C4-2B (cell line): ENCODE results near the gene POU4F3.

Experiments used
- ZFX ChIP-seq: fragments of 450-650 bp; IDR thresholded peaks from 2 replicates; pipeline ENCODE4 v1.6.1; 2017
- TF ChIP-seq, protein P1 (sequence below): fragments of 450-650 bp; conservative IDR thresholded peaks from 2 replicates; pipeline ENCODE4 v1.5.1; 2017; ENCODE audit warnings: mild to moderate bottlenecking

GRCh38 chr5:146344155-146345118 lies 5.8 kb downstream of the POU4F3 start:
- TF ChIP-seq, protein P1, sequence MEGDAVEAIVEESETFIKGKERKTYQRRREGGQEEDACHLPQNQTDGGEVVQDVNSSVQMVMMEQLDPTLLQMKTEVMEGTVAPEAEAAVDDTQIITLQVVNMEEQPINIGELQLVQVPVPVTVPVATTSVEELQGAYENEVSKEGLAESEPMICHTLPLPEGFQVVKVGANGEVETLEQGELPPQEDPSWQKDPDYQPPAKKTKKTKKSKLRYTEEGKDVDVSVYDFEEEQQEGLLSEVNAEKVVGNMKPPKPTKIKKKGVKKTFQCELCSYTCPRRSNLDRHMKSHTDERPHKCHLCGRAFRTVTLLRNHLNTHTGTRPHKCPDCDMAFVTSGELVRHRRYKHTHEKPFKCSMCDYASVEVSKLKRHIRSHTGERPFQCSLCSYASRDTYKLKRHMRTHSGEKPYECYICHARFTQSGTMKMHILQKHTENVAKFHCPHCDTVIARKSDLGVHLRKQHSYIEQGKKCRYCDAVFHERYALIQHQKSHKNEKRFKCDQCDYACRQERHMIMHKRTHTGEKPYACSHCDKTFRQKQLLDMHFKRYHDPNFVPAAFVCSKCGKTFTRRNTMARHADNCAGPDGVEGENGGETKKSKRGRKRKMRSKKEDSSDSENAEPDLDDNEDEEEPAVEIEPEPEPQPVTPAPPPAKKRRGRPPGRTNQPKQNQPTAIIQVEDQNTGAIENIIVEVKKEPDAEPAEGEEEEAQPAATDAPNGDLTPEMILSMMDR = no peak
- TF ChIP-seq ZFX = no peak
